Muscle of leg (tissue), 11 donors: ENCODE measurements around the gene TENM4. TPM values are rescaled to one million over a fixed set of nuclear protein-coding genes. Genes with fewer than 3 reads are reported as not detected.

Experiments
- DNase-seq: peaks from one replicate; pipeline ENCODE4 v3.0.0; 2013
- H3K27ac ChIP-seq: one replicate; pipeline ENCODE4 v1.5.1; 2013; ENCODE audit warnings: mild to moderate bottlenecking, low read length, control low read depth
- H3K27me3 ChIP-seq: one replicate; pipeline ENCODE4 v1.6.1; 2013; ENCODE audit warnings: low read length; ENCODE audit not compliant: control insufficient read depth, insufficient read depth
- H3K36me3 ChIP-seq: one replicate; pipeline ENCODE4 v1.6.1; 2013; ENCODE audit warnings: low read length; ENCODE audit not compliant: control insufficient read depth, insufficient read depth
- H3K4me1 ChIP-seq: one replicate; pipeline ENCODE4 v1.6.1; 2013; ENCODE audit warnings: low read length; ENCODE audit not compliant: control insufficient read depth, insufficient read depth
- H3K4me3 ChIP-seq: one replicate; pipeline ENCODE4 v1.5.1; 2013; ENCODE audit warnings: low read length, control low read depth
- H3K9me3 ChIP-seq: replicated peaks from 2 replicates; pipeline ENCODE4 v1.6.1; 2013; ENCODE audit warnings: low read depth, low read length; ENCODE audit not compliant: control insufficient read depth
- WGBS: methylation state at CpG from one replicate; pipeline ENCODE4 v1.1.5; 2013; ENCODE audit warnings: missing lambda C conversion rate; ENCODE audit not compliant: insufficient coverage; 5-methylcytosine and 5-hydroxymethylcytosine counted together
- polyA plus RNA-seq, 8 donors: library from polyadenylated mRNA; unstranded; fragments of 120-200 nt; gene quantifications; one replicate each; pipeline versions ENCODE4 v1.2.1 to v1.2.3, GENCODE V29; 2013; ENCODE audit warnings: inconsistent platforms in 1 of 8, low replicate concordance in 1 of 8; ENCODE audit not compliant: insufficient read length in 8 of 8, insufficient read depth in 1 of 8
- total RNA-seq: library from RNA; stranded (reverse); fragments of 120-200 nt; gene quantifications from one replicate; pipeline ENCODE4 v1.2.4, GENCODE V29; 2013

Gene TENM4
- total and polyA plus RNA-seq, 9 donors, result 4.6 to 13.8 (median 10.3) TPM

DNA sequence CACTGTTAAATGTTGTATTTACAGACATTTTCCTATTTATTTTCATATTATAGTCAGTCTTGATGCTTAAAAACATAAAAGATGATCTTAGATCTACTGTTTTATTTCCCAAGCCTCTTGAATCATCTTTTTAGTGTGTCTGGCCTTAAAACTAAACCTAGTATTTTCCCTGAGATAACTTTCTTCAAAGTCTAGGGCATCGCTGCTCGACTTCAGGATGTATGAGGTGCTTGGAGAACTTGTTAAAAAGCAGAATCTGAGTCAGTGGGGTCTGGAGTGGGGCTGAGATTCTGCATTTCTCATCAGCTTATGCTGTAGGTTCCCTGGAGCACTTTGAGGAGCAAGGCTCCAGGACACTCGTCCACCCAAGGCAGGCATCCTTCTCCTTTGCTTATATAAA, 404.9 kb downstream of the TENM4 start:
- Histone ChIP-seq H3K27ac (no peak overlapping the region), H3K9me3 (no peaks in the 10 kb centered on the region), H3K27me3 (peaks cover 2% of the 10 kb centered on the region), H3K36me3 (no peaks in the 10 kb centered on the region), H3K4me1 (peaks cover 9% of the 10 kb centered on the region), H3K4me3 (no peak overlapping the region)
- no peak for DNase-seq
- WGBS, result no CpG with 5 or more reads among the region's 3 CpGs

DNA sequence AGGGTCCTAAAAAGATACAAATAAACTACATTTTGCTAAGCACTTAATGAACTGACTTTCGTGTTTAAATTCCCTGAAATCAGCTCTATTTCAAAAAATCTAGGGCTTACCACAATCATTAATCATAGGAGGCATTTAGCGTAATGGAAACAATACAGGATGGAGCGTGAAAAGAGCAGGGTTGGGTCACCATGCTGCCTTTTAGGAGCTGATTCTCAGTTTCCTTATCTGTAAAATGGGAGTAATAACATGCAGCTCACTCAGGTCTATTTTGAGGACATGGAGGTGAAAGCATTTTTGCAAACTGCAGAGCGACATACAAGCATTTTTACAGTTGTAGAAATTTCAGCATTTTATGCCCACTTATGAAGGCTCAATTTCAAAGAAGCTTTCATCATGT, 407.0 kb downstream of the TENM4 start:
- WGBS, result no CpG with 5 or more reads among the region's 4 CpGs
- H3K27me3 ChIP-seq, result peaks cover 2% of the 10 kb centered on the region
- H3K9me3 ChIP-seq, result no peaks in the 10 kb centered on the region
- H3K4me3 ChIP-seq, result no peak overlapping the region
- H3K27ac ChIP-seq, result no peak overlapping the region
- no peaks in the 10 kb centered on the region for H3K36me3 ChIP-seq
- no peak for DNase-seq
- H3K4me1 ChIP-seq, result peaks cover 21% of the 10 kb centered on the region

DNA sequence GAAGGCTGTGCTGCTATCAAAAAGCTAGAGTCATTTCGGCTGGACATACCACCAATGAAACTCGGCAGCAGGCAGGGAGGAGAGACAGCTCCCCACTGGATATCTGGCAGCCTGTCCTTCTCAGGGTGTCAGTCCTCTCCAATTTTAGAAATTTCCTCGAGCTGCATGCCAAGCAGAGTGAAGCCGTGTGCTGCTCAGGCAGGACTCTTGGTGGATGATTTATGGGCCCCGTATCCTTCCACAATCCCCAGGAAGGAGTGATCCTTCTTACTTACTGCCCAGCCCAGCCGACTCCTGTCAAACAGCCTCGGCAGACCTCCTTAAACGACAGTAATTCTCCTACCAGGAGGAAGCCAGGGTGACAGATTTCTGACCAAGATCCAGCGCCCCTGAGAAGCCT, 410.4 kb downstream of the TENM4 start:
- H3K27ac ChIP-seq, result no peak overlapping the region
- H3K4me1 ChIP-seq, result peaks cover 21% of the 10 kb centered on the region
- 8% methylated on average over 4 of the region's 9 CpGs for WGBS
- no peaks in the 10 kb centered on the region for H3K36me3 ChIP-seq
- H3K9me3 ChIP-seq, result no peaks in the 10 kb centered on the region
- H3K4me3 ChIP-seq, result no peak overlapping the region
- peak; percentile 40 for DNase-seq
- peaks cover 5% of the 10 kb centered on the region for H3K27me3 ChIP-seq

DNA sequence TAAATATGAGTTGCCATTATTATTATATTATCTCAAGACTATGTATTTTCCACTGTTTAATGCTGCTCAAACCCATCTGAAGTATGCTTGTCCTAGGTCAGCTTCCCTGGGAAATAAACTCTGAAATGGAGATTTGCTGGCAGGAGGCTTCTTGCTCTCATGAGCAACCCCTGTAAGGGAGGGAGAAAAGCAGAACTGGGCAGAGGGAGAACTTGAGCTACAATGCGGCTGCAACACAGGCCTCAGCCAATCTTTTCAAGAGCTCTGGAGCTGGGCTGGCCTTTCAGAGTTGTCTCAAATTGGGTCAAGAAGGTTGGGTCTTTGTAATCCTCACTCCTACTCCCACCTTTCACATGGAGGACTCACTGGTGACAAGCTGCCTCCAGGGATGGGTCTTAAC, 412.6 kb downstream of the TENM4 start:
- no peak overlapping the region for H3K4me3 ChIP-seq
- H3K36me3 ChIP-seq, result no peaks in the 10 kb centered on the region
- H3K9me3 ChIP-seq, result no peaks in the 10 kb centered on the region
- H3K4me1 ChIP-seq, result peaks cover 21% of the 10 kb centered on the region
- H3K27me3 ChIP-seq, result peaks cover 3% of the 10 kb centered on the region
- H3K27ac ChIP-seq, result no peak overlapping the region
- no peak for DNase-seq
- no CpG with 5 or more reads among the region's 1 CpG for WGBS

DNA sequence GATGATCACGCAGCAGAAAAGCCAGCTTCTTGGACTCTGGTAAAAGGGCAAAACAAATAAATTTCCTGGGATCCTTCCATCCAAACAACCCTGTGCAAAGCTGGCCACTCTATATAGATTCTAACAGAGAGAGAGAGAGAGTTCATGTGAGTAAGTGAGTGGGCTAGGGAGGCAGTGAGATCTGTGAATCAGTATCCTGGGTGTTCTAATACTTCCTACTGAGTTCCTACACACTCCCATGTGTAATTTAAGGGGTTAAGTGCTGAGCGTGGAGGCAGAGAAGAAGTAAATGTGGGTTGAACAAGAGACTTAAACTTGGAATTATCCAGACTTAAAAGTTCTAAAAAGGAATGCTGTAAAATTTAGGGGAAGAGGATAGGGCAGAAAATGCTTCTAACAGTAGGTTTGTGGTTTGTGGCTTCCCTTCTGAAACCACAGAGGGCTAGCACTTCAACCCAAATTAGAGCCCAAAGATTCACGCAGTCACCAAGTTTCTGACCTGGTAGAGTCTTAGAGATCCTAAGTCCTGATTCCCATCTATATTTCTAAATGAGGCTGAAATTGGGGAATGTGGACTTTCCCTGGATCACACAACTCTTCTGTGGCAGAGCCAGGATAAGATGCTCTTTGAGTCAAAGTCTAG, 413.9 kb downstream of the TENM4 start:
- Histone ChIP-seq H3K9me3 (no peaks in the 10 kb centered on the region), H3K4me1 (peaks cover 21% of the 10 kb centered on the region), H3K36me3 (no peaks in the 10 kb centered on the region), H3K27me3 (peaks cover 3% of the 10 kb centered on the region), H3K4me3 (no peak overlapping the region), H3K27ac (no peak overlapping the region)
- WGBS, result no CpG with 5 or more reads among the region's 3 CpGs
- no peak for DNase-seq

DNA sequence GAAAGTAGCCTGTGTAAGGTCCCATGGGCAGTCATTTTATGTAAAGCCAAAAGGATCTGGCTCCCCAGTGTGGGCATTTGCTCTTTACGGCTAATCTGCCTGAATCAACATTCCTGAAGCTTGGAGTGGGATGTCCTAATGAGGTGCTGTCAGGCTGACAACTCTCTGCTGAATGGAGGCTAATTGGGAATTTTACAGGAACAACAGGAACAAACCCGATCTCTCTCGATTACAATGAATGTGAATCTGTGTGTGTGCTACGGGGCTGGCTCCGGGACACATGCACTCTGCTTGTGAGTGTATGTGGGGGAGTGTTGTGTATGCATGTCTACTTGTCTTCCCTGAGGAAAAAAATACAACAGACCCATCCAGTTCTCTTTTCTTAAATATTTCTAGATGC, 415.2 kb downstream of the TENM4 start:
- Histone ChIP-seq H3K9me3 (no peaks in the 10 kb centered on the region), H3K27me3 (peaks cover 3% of the 10 kb centered on the region), H3K27ac (no peak overlapping the region), H3K36me3 (no peaks in the 10 kb centered on the region), H3K4me1 (peaks cover 12% of the 10 kb centered on the region), H3K4me3 (no peak overlapping the region)
- WGBS, result 50% methylated on average over 1 of the region's 5 CpGs
- DNase-seq, result peak; percentile 26

DNA sequence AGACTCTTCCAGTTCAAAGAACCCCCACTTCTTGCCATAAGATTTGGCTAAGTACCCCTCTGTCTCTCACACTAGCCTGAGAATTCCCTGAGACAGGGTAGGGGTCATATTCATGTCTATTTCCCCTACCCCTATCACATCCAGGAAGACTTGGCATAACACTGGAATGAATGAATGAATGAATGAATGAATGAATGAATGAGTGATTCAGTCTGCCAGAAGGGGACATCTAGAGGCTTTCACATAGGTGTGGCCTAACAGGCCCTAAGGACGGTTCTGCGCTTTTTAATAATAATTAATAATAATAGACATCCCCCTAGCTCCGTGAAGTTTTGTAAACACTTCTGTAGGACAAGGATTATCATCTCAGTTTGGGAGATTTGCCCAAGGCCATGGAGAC, 415.7 kb downstream of the TENM4 start:
- H3K27me3 ChIP-seq, result peaks cover 3% of the 10 kb centered on the region
- peaks cover 7% of the 10 kb centered on the region for H3K4me1 ChIP-seq
- no peaks in the 10 kb centered on the region for H3K9me3 ChIP-seq
- DNase-seq, result no peak
- H3K4me3 ChIP-seq, result no peak overlapping the region
- no CpG with 5 or more reads among the region's 3 CpGs for WGBS
- H3K27ac ChIP-seq, result no peak overlapping the region
- no peaks in the 10 kb centered on the region for H3K36me3 ChIP-seq

DNA sequence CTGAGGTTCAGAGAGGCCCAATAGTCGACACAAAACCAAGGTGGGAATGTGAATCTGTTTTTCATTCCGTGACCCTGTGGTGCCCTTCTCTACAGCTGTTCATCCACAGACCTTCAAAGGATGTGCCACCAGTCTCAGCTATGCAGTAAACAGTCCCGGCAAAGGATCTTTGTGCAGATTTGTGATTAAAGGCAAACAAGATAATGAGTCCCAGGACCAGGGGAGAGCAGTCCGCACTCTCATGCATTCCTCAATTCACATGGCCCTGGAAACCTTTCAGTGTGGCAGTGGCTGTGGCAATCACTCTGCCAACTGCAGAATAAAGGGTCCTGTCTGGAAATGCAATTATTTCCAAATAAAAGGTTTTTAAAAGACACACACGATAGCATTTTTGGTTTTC, 418.6 kb downstream of the TENM4 start:
- no peaks in the 10 kb centered on the region for H3K36me3 ChIP-seq
- no peaks in the 10 kb centered on the region for H3K9me3 ChIP-seq
- no peaks in the 10 kb centered on the region for H3K4me1 ChIP-seq
- peaks cover 3% of the 10 kb centered on the region for H3K27me3 ChIP-seq
- WGBS, result 48% methylated on average over 3 of the region's 5 CpGs
- DNase-seq, result no peak
- H3K4me3 ChIP-seq, result no peak overlapping the region
- H3K27ac ChIP-seq, result no peak overlapping the region

DNA sequence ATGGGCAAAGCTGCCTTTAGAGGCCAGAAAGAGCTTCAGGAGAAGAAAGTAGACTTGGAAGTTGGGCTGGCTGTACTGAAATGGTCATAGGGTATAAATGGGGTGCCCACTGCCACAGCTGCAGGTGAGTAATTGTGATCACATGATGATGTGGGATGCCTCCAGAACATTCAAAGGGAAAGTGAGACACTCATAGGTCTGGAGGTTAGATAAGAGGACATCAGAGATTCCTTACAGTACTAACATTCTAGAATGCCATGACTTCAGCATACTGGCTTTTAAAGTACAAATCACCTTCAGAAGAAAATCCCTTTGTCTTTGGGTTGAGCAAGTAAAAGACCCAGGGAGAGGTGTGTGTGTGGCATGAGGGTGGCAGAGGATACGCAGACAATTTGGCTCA, 419.2 kb downstream of the TENM4 start:
- Histone ChIP-seq H3K4me1 (no peaks in the 10 kb centered on the region), H3K36me3 (no peaks in the 10 kb centered on the region), H3K27ac (no peak overlapping the region), H3K27me3 (peaks cover 3% of the 10 kb centered on the region), H3K4me3 (no peak overlapping the region), H3K9me3 (no peaks in the 10 kb centered on the region)
- DNase-seq, result no peak
- 100% methylated on average over 1 of the region's 1 CpG for WGBS

DNA sequence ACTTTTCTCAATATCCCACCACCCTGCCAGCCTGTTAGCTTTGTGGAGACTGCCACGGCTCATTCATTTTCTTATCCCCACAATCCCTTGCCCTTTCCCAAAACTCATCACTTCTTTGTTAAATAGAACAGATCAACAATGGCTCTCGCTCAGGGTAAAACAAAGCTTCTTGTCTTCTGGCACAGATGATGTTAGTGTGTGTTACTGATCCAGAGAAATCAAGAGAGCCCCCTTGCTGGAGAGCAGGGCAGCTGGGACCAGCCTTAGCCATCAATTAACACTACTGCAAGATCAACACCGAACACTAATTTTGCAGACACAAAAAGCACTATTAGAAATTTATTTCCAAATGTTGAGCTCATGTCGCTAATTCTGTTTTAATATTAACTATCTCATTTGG, 420.9 kb downstream of the TENM4 start:
- Histone ChIP-seq H3K4me1 (no peaks in the 10 kb centered on the region), H3K9me3 (no peaks in the 10 kb centered on the region), H3K27me3 (no peaks in the 10 kb centered on the region), H3K4me3 (no peak overlapping the region), H3K27ac (no peak overlapping the region), H3K36me3 (no peaks in the 10 kb centered on the region)
- no peak for DNase-seq
- 88% methylated on average over 1 of the region's 4 CpGs for WGBS

DNA sequence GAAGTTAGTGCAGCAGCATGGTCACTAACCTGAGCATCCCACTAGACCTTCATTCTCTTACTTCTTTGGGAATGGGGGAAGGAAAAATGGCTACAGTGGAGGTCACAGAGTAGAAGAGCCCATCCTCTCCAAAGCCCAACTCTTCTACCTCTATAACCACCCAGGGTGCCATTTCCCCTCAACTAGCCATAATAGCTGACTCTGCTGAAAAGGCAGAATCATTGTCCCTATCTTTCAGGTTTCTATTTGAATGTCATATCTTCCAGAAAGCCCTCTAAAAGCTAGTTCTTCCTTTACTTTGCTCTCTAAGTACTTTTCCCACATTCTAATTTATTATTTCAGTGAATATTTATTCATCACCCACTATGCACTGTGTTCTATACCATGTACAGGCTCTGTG, 421.6 kb downstream of the TENM4 start:
- Histone ChIP-seq H3K4me1 (no peaks in the 10 kb centered on the region), H3K27ac (no peak overlapping the region), H3K9me3 (no peaks in the 10 kb centered on the region), H3K27me3 (no peaks in the 10 kb centered on the region), H3K36me3 (no peaks in the 10 kb centered on the region), H3K4me3 (no peak overlapping the region)
- no peak for DNase-seq
